Dendritic cell treated with granulocyte-macrophage colony-stimulating factor and Interleukin-4, amounts not matched to agents 40 ng/mL and 50 ng/mL, for 4 days (primary cell): ENCODE data around the gene ARTN.

ENCODE experiments used
- H3K27ac Mint-ChIP-seq: one replicate; pipeline ENCODE4 v1.8.0; 2022; ENCODE audit warnings: mild to moderate bottlenecking, mixed read lengths
- H3K27me3 Mint-ChIP-seq: one replicate; pipeline ENCODE4 v1.8.0; 2022; ENCODE audit warnings: mild to moderate bottlenecking, mixed read lengths
- H3K36me3 Mint-ChIP-seq: one replicate; pipeline ENCODE4 v1.8.0; 2022; ENCODE audit warnings: low read depth, mixed read lengths
- H3K4me1 Mint-ChIP-seq: one replicate; pipeline ENCODE4 v1.8.0; 2022; ENCODE audit warnings: low read depth, mixed read lengths
- H3K4me3 Mint-ChIP-seq: one replicate; pipeline ENCODE4 v1.8.0; 2022; ENCODE audit warnings: mild to moderate bottlenecking, moderate library complexity, mixed read lengths
- H3K9me3 Mint-ChIP-seq: one replicate; pipeline ENCODE4 v1.8.0; 2022; ENCODE audit warnings: mixed read lengths
- intact Hi-C: fragments of 100-400 bp; cut with micrococcal nuclease; formaldehyde crosslinking; loops from one replicate; pipeline ENCODE4 v1.15.0; 2022

Gene ARTN

GRCh38 chr1:43912607-43913006 lies 21.0 kb upstream of the ARTN start:
- Mint-ChIP-seq H3K4me1 (no peaks in the 10 kb centered on the region), H3K27me3 (no peaks in the 10 kb centered on the region), H3K27ac (no peak overlapping the region), H3K9me3 (no peaks in the 10 kb centered on the region), H3K36me3 (peaks cover 12% of the 10 kb centered on the region), H3K4me3 (no peak overlapping the region)
- intact Hi-C loops, result no loop called here

DNA sequence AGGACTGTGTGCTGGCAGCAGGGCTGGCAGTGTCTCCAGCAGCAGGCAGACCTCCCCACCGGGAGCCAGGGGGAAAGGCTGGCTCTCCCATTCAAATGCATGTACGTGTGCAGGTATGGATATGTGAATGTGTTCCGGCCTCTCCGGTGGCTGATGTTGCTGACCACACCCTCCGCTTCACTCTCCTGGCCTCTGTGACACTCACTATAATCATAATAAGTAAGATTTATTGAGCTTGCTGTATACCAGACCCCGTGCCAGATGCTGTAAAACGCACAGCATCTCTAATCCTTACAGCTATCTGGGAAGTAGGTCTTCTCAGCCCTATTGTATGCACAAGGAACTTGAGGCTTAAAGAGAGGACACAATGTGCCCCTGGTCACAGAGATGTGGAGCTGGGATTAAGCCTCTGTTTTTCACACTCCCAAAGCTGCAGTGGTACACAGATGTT lies 20.5 kb upstream of the ARTN start:
- Mint-ChIP-seq H3K27ac (no peak overlapping the region), H3K27me3 (no peaks in the 10 kb centered on the region), H3K4me1 (no peaks in the 10 kb centered on the region), H3K9me3 (no peaks in the 10 kb centered on the region), H3K36me3 (peaks cover 8% of the 10 kb centered on the region), H3K4me3 (no peak overlapping the region)
- intact Hi-C loops, result no loop called here

DNA sequence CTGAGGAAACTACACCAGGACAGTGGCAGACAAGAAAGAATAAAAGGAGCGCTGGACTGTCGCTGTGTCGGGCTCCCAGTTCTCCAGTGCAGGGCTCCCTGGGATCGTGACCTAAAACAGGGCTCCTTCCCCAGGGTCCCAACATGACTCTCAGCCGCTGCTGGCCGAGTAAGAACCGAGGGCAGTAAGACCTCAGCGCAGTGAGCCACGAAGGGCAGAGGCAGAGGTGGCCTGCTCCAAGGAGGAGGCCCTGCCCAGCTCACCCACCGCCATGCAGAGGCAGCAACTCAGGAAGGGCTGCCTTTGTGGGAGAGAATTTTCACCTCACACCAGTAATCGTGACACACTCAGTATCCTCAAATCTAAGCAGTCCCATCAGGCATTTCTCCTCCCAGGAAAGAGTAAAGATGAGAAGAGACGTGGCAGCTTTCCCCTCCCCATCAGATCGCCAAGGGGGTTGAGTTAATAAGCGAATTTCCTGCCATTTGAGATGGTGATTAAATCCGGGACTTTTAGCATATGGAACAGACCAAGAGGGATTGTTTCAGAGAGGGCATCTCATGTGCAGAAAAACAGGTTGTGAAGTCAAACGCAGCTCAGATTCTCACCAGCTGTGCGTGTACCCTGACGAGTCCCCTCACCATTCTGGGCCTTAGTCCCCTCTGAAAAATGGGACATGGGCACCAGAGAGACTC lies 19.8 kb upstream of the ARTN start:
- Mint-ChIP-seq H3K4me3 (no peak overlapping the region), H3K4me1 (no peaks in the 10 kb centered on the region), H3K27ac (no peak overlapping the region), H3K9me3 (no peaks in the 10 kb centered on the region), H3K27me3 (no peaks in the 10 kb centered on the region), H3K36me3 (peaks cover under 1% of the 10 kb centered on the region)
- intact Hi-C loops, result no loop called here

- intact Hi-C loops, result no loop called here
- no peaks in the 10 kb centered on the region for H3K36me3 Mint-ChIP-seq
- no peak overlapping the region for H3K27ac Mint-ChIP-seq
- peaks cover 7% of the 10 kb centered on the region for H3K4me1 Mint-ChIP-seq
- no peaks in the 10 kb centered on the region for H3K27me3 Mint-ChIP-seq
- H3K4me3 Mint-ChIP-seq, result no peak overlapping the region
- H3K9me3 Mint-ChIP-seq, result no peaks in the 10 kb centered on the region
Observed at GRCh38 chr1:43914576-43915525, 18.8 kb upstream of the ARTN start.

GRCh38 chr1:43919906-43920305 lies 13.7 kb upstream of the ARTN start:
- Mint-ChIP-seq H3K27me3 (no peaks in the 10 kb centered on the region), H3K36me3 (peaks cover 11% of the 10 kb centered on the region), H3K4me1 (peaks cover 21% of the 10 kb centered on the region), H3K9me3 (no peaks in the 10 kb centered on the region), H3K27ac (no peak overlapping the region), H3K4me3 (no peak overlapping the region)
- intact Hi-C loops, result no loop called here

GRCh38 chr1:43921022-43921421 lies 12.6 kb upstream of the ARTN start:
- no peak overlapping the region for H3K4me3 Mint-ChIP-seq
- intact Hi-C loops, result no loop called here
- no peak overlapping the region for H3K27ac Mint-ChIP-seq
- no peaks in the 10 kb centered on the region for H3K9me3 Mint-ChIP-seq
- H3K27me3 Mint-ChIP-seq, result no peaks in the 10 kb centered on the region
- H3K36me3 Mint-ChIP-seq, result peaks cover 18% of the 10 kb centered on the region
- peaks cover 21% of the 10 kb centered on the region for H3K4me1 Mint-ChIP-seq

DNA sequence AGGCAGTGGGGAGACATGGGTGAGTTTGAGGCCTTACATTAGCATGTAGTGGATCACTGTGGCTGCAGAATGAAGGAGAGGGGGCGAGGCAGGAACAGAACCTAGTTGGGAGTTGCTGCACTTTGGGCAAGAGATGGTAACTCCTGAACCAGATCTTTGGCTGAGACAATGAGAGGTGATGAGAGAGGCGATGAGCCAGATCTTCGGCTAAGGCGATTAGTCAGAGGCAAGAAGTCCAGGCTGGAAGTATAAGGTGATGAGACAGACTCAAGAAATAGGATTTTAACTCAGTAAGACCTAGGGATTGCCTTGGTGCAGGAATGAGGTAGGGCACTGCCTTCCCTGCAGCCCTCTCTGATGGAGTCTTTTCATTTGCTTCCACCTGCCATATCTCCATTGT lies 9.1 kb upstream of the ARTN start:
- Mint-ChIP-seq H3K4me1 (peaks cover 17% of the 10 kb centered on the region), H3K36me3 (peaks cover 28% of the 10 kb centered on the region), H3K4me3 (no peak overlapping the region), H3K27me3 (no peaks in the 10 kb centered on the region), H3K27ac (no peak overlapping the region), H3K9me3 (no peaks in the 10 kb centered on the region)
- intact Hi-C loops, result no loop called here

DNA sequence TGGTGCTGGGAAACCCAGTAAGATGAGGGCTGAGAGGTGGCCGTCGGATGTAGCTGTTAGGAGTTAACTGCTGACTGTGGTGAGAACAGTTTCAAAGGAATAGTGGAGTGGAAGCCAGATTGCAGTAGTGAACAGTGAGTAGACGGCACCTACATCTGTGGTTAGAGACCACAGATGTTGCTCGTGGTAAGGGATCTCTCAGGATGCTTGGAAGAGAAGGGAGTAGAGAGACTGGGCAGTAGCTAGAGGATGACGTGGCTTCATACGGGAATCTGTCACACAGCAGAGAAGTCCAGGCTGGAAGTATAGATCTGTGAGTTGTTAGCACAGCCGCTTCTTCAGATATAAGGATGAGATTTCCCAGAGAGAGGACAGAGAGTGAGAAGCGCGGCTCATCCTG lies 7.8 kb upstream of the ARTN start:
- Mint-ChIP-seq H3K36me3 (peaks cover 28% of the 10 kb centered on the region), H3K4me1 (peaks cover 7% of the 10 kb centered on the region), H3K27me3 (no peaks in the 10 kb centered on the region), H3K9me3 (no peaks in the 10 kb centered on the region), H3K27ac (no peak overlapping the region), H3K4me3 (no peak overlapping the region)
- intact Hi-C loops, result no loop called here

DNA sequence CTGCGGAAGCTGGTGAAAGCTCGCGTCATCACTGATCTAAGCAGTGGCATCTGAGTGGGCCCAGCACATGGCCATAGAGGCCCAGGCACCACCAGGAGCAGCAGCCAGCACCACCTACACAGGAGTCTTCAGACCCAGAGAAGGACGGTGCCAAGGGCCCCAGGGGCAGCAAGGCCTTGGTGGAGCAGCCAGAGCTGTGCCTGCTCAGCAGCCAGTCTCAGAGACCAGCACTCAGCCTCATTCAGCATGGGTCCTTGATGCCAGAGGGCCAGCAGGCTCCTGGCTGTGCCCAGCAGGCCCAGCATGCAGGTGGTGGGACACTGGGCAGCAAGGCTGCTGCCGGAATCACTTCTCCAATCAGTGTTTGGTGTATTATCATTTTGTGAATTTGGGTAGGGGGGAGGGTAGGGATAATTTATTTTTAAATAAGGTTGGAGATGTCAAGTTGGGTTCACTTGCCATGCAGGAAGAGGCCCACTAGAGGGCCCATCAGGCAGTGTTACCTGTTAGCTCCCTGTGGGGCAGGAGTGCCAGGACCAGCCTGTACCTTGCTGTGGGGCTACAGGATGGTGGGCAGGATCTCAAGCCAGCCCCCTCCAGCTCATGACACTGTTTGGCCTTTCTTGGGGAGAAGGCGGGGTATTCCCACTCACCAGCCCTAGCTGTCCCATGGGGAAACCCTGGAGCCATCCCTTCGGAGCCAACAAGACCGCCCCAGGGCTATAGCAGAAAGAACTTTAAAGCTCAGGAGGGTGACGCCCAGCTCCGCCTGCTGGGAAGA lies 3.2 kb upstream of the ARTN start:
- intact Hi-C loops, result no loop called here
- Mint-ChIP-seq H3K36me3 (peaks cover 16% of the 10 kb centered on the region), H3K27ac (no peak overlapping the region), H3K4me1 (peaks cover 22% of the 10 kb centered on the region), H3K9me3 (no peaks in the 10 kb centered on the region), H3K4me3 (no peak overlapping the region), H3K27me3 (peaks cover 16% of the 10 kb centered on the region)

- intact Hi-C loops, result no loop called here
- Mint-ChIP-seq H3K4me1 (peaks cover 26% of the 10 kb centered on the region), H3K27me3 (peaks cover 22% of the 10 kb centered on the region), H3K27ac (no peak overlapping the region), H3K4me3 (no peak overlapping the region), H3K36me3 (peaks cover 11% of the 10 kb centered on the region), H3K9me3 (no peaks in the 10 kb centered on the region)
Observed at GRCh38 chr1:43930949-43931275, 2.7 kb upstream of the ARTN start.

DNA sequence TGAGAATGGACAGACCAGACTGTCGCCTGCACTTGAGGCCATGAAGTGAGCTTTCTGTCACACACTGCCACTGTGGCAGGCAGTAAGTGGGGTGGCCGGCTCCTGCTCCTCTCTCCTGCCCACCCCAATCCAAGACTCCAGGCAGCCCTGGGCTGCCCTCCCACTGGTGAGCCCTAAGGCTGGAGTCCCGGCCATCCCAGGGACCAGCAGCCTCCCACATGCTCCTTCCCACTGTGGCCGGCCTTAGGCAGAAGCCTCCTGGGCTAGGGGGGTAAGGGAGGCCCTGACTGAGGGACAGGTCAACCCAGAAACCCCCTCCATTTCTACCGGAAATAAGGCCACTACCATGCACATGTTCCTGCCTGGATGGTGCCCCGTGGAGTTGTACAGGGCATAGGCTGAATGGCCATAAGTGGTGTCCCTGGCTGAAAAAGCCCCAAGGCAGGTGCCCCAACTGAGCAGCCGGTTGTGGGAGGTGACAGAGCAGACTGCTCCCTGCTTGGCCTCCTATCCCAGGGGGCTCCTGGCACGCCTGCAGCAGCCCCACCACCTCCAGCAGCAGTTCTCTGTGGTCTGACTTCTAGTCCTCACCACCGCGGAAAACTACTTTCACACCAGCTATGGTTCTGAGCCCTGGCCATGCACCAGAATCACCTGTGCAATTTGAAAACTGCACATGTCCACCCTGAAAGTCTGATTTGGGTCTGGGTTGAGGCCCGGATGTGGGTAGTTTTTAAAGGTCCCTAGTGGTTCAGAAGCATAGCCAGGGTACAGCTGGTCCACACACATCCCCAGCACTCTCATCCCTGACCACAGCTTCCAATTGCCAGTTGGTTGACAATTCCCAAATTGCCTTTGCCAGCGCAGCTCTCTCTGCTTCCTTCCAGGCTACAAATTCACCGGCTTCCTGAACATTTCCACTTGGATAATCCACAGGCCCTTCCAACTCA lies 1.6 kb upstream of the ARTN start:
- intact Hi-C loops, result no loop called here
- Mint-ChIP-seq H3K4me3 (no peak overlapping the region), H3K36me3 (peaks cover under 1% of the 10 kb centered on the region), H3K27ac (no peak overlapping the region), H3K9me3 (no peaks in the 10 kb centered on the region), H3K27me3 (peaks cover 27% of the 10 kb centered on the region), H3K4me1 (peaks cover 30% of the 10 kb centered on the region)

DNA sequence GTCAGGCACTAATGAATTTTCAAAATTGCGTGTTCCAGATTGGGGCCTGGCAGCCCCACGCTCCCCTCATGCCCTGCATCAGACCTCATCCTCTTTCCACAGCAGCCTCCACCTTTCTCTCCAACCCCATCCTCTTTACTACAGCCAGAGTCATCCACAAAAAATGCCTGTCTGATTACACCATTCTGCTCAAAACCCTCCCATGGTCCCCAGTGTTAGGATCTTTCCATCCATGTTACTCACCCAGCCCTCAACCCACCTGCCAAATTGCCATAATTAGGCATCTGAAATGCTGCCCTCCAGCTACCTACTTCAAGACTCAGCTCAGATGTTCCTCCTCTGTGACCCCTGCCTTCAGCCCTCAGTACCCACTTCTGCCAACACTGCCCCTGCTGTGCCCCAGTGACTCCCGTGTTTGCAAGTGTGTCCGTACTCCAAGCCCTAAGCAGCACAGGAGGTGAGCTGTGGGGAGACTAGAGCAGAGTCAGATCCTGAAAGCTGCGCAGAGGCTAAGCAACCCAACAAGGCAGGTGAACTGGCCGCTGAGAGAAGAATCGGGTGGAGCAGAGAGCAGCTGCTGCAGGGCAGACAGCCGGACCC lies 715 bp upstream of the ARTN start:
- Mint-ChIP-seq H3K4me1 (peaks cover 30% of the 10 kb centered on the region), H3K36me3 (no peaks in the 10 kb centered on the region), H3K4me3 (peak overlapping the region; percentile 39), H3K9me3 (no peaks in the 10 kb centered on the region), H3K27me3 (peaks cover 27% of the 10 kb centered on the region), H3K27ac (no peak overlapping the region)
- intact Hi-C loops, result no loop called here
